ENCODE data around the gene PGAP6.

GRCh38 chr16:424033-424622 is 42.4 kb upstream of the PGAP6 start:
- TF ChIP-seq CTCF (conservative IDR thresholded peaks at IDR 0.05 in 1 of 2, IDR thresholded peaks at IDR 0.05 in 1 of 2; ENCODE audit: low read depth in 1 of 2, low read length in 2 of 2), result no peak
- TF ChIP-seq EZH2 (IDR thresholded peaks at IDR 0.05; ENCODE audit: low read length, missing control alignments), result no peak

All from fibroblast of lung (primary cell).